ENCODE measurements around the gene HLCS. TPM values are rescaled to one million over a fixed set of nuclear protein-coding genes. Genes with fewer than 3 reads are reported as not detected.

HLCS gene
- total and polyA plus RNA-seq, 2 donors (not counting 3 experiments of a cell fraction or from before 2014, with no cell fraction given), result 6.7 to 17.2 TPM

DNA sequence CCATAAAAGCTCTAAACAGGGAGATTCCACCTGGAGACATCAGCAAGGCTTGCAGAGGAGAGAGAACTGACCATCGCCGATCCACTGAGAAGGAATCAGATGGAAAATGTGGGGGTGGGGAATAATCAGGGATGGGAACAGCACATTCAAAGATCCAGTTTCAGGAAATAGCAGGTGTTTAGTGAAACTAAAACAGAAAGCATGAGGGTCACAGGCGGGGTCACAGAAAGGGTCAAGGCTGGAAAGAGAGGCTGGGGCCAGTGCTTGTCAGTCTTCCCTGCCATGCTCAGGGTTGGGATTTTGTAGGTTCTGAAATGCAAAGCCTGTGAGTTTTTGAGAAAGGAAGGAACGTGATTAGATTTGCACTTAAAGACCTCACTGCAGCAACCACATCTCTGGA is 103.2 kb downstream of the HLCS start:
- BruUV-seq (replicated peaks), result no TSS peak
- CTCF ChIA-PET, result no interaction called here
- intact Hi-C loops (cut with micrococcal nuclease), result loop anchor here (5.0 kb wide), 1 partner anchor 441 kb away; no protein-coding TSS in a partner anchor
- DNase-seq (ENCODE audit: low read depth, low spot score), result no peak
- FAIRE-seq, result no peak
- Histone ChIP-seq H3K36me3 (ENCODE audit: control insufficient read depth in 2 of 2, extremely low read depth in 1 of 2, insufficient read depth in 2 of 2, low read length in 2 of 2) (no peaks in the 10 kb centered on the region), H3K27ac (ENCODE audit: insufficient read depth, low read depth, low read length) (no peak overlapping the region), H3K27me3 (ENCODE audit: control insufficient read depth in 2 of 2, insufficient read depth in 2 of 2, low read length in 2 of 2) (no peaks in the 10 kb centered on the region), H3K79me2 (ENCODE audit: control insufficient read depth, insufficient read depth, low read length) (no peaks in the 10 kb centered on the region), H3K9me3 (replicated peaks; ENCODE audit: control insufficient read depth, insufficient read depth, low read length) (no peaks in the 10 kb centered on the region), H4K20me1 (replicated peaks; ENCODE audit: control insufficient read depth, extremely low read depth, insufficient read depth, low read length) (no peaks in the 10 kb centered on the region), H2AFZ (ENCODE audit: low read depth, low read length) (no peak overlapping the region), H3K9ac (replicated peaks; ENCODE audit: extremely low read depth, insufficient read depth, low read length) (no peak overlapping the region), H3K9me1 (replicated peaks; ENCODE audit: control insufficient read depth, extremely low read depth, insufficient read depth, low read length) (no peaks in the 10 kb centered on the region), H3K4me2 (ENCODE audit: insufficient read depth, low read length) (no peak overlapping the region), H3K4me1 (ENCODE audit: control insufficient read depth, extremely low read depth, insufficient read depth, low read length) (peaks cover 19% of the 10 kb centered on the region), H3K4me3 (replicated peaks in 1 of 3; ENCODE audit: insufficient read depth in 1 of 3, low read depth in 1 of 3, low read length in 3 of 3) (no peak overlapping the region)
- POLR2A ChIA-PET, result no interaction called here
- TF ChIP-seq EZH2 (IDR thresholded peaks at IDR 0.05; ENCODE audit: borderline replicate concordance, low read depth, low read length, severe bottlenecking) (no peak), POLR2AphosphoS5 (IDR thresholded peaks at IDR 0.05; ENCODE audit: insufficient read depth, low read depth, low read length) (no peak), JUN (IDR thresholded peaks at IDR 0.05; ENCODE audit: borderline replicate concordance, insufficient read depth, insufficient read length, low read depth) (no peak), GATA2 (IDR thresholded peaks at IDR 0.05; ENCODE audit: insufficient read depth, insufficient read length, low read depth, low read length) (no peak)
- dilution Hi-C loops (cut with MboI; ENCODE audit: extremely low pct_ligation_motif_present, low sequenced_read_pairs), result no loop called here

DNA sequence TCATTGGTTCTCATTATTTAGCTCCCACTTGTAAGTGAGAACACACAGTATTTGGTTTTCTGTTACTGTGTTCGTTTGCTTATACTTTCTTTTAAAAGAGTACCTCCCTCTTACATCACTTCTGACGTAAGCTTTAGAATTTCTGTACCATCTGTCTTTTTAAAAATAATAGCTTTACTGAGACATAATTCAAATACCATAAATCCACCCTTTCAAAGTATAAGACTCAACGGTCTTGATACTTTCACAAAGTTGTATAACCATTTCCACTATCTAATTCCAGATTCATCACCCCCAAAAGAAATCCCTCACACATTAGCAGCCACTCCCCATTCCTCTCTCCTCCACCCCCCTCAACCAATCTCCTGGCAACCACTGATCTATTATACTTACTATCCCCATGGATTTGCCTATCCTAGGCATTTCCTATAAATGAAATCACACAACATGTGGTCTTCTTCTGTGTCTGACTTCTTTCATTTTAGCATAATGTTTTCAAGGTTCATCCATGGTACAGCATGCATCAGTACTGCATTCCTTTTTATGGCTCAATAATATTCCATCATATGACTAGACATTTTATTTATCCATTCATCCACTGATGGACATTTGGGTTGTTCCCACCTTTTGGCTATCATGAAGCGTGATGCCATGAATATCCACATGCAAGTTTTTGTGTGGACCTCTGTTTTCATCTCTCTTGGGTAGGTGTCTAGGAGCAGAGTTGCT is 104.7 kb downstream of the HLCS start:
- H3K4me3 ChIP-seq (replicated peaks in 1 of 3; ENCODE audit: insufficient read depth in 1 of 3, low read depth in 1 of 3, low read length in 3 of 3), result no peak overlapping the region
- peak overlapping the region; percentile 90 for H3K27ac ChIP-seq (ENCODE audit: insufficient read depth, low read depth, low read length)
- H3K9me3 ChIP-seq (replicated peaks; ENCODE audit: control insufficient read depth, insufficient read depth, low read length), result no peaks in the 10 kb centered on the region
- CTCF ChIA-PET, result interaction anchor here (0.7 to 2.5 kb wide), 2 partner anchors 9 to 56 kb away, joined by 5 to 7 read pairs; no protein-coding TSS in a partner anchor
- intact Hi-C loops (cut with micrococcal nuclease), result loop anchor here (1.0 to 5.0 kb wide), 2 partner anchors 49 to 439 kb away; no protein-coding TSS in a partner anchor
- TF ChIP-seq, protein P1, sequence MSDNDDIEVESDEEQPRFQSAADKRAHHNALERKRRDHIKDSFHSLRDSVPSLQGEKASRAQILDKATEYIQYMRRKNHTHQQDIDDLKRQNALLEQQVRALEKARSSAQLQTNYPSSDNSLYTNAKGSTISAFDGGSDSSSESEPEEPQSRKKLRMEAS (IDR thresholded peaks at IDR 0.05; ENCODE audit: insufficient read depth, insufficient read length), result no peak
- TF ChIP-seq, protein P2, sequence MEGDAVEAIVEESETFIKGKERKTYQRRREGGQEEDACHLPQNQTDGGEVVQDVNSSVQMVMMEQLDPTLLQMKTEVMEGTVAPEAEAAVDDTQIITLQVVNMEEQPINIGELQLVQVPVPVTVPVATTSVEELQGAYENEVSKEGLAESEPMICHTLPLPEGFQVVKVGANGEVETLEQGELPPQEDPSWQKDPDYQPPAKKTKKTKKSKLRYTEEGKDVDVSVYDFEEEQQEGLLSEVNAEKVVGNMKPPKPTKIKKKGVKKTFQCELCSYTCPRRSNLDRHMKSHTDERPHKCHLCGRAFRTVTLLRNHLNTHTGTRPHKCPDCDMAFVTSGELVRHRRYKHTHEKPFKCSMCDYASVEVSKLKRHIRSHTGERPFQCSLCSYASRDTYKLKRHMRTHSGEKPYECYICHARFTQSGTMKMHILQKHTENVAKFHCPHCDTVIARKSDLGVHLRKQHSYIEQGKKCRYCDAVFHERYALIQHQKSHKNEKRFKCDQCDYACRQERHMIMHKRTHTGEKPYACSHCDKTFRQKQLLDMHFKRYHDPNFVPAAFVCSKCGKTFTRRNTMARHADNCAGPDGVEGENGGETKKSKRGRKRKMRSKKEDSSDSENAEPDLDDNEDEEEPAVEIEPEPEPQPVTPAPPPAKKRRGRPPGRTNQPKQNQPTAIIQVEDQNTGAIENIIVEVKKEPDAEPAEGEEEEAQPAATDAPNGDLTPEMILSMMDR (IDR thresholded peaks at IDR 0.05; ENCODE audit: extremely low read depth in 1 of 2, insufficient read depth in 1 of 2, low read depth in 1 of 2, low read length in 2 of 2), result no peak
- no peak for TF ChIP-seq EZH2 (IDR thresholded peaks at IDR 0.05; ENCODE audit: borderline replicate concordance, low read depth, low read length, severe bottlenecking)
- no peak for TF ChIP-seq JUN (IDR thresholded peaks at IDR 0.05; ENCODE audit: borderline replicate concordance, insufficient read depth, insufficient read length, low read depth)
- TF ChIP-seq POLR2AphosphoS5 (IDR thresholded peaks at IDR 0.05; ENCODE audit: insufficient read depth, low read depth, low read length), result no peak
- TF ChIP-seq GATA2 (IDR thresholded peaks at IDR 0.05; ENCODE audit: insufficient read depth, insufficient read length, low read depth, low read length), result no peak
- TF ChIP-seq FOS (IDR thresholded peaks at IDR 0.05; ENCODE audit: borderline replicate concordance, insufficient read depth, low read length), result no peak
- TF ChIP-seq MYC (IDR thresholded peaks at IDR 0.05; ENCODE audit: low read depth, low read length), result no peak
- no peak for TF ChIP-seq POLR2A (IDR thresholded peaks at IDR 0.05; ENCODE audit: low read depth, low read length)
- H3K79me2 ChIP-seq (ENCODE audit: control insufficient read depth, insufficient read depth, low read length), result no peaks in the 10 kb centered on the region
- H3K27me3 ChIP-seq (ENCODE audit: control insufficient read depth in 2 of 2, insufficient read depth in 2 of 2, low read length in 2 of 2), result no peaks in the 10 kb centered on the region
- H3K4me2 ChIP-seq (ENCODE audit: insufficient read depth, low read length), result no peak overlapping the region
- H2AFZ ChIP-seq (ENCODE audit: low read depth, low read length), result no peak overlapping the region
- BruUV-seq (replicated peaks), result no TSS peak
- POLR2A ChIA-PET, result no interaction called here
- H3K36me3 ChIP-seq (ENCODE audit: control insufficient read depth in 2 of 2, extremely low read depth in 1 of 2, insufficient read depth in 2 of 2, low read length in 2 of 2), result no peaks in the 10 kb centered on the region
- H4K20me1 ChIP-seq (replicated peaks; ENCODE audit: control insufficient read depth, extremely low read depth, insufficient read depth, low read length), result no peaks in the 10 kb centered on the region
- dilution Hi-C loops (cut with MboI; ENCODE audit: extremely low pct_ligation_motif_present, low sequenced_read_pairs), result no loop called here
- H3K9me1 ChIP-seq (replicated peaks; ENCODE audit: control insufficient read depth, extremely low read depth, insufficient read depth, low read length), result no peaks in the 10 kb centered on the region
- DNase-seq (ENCODE audit: low read depth, low spot score) (no peak), FAIRE-seq (peak; percentile 67)
- peaks cover 19% of the 10 kb centered on the region for H3K4me1 ChIP-seq (ENCODE audit: control insufficient read depth, extremely low read depth, insufficient read depth, low read length)
- peak overlapping the region; percentile 86 for H3K9ac ChIP-seq (replicated peaks; ENCODE audit: extremely low read depth, insufficient read depth, low read length)

All from endothelial cell of umbilical vein (primary cell).